Thyroid gland (tissue), 4 donors: ENCODE measurements around the gene NTN1. TPM values are rescaled to one million over a fixed set of nuclear protein-coding genes. Genes with fewer than 3 reads are reported as not detected.

ENCODE experiments used
- DNase-seq, 2 donors: peaks; one replicate each; pipeline ENCODE4 v3.0.0-alpha.2; 2019
- H3K27ac ChIP-seq, 3 donors: fragments of 200-600 bp; sonication (generic); 1 replicate in 2 of 3; 2 replicates in 1 of 3; pipeline ENCODE4 v1.5.1; 2016 to 2019; ENCODE audit warnings: mild to moderate bottlenecking in 1 of 3, moderate library complexity in 1 of 3
- H3K27me3 ChIP-seq: fragments of 200-600 bp; sonication (generic); one replicate; pipeline ENCODE4 v1.5.1; 2019
- H3K36me3 ChIP-seq, 2 donors: fragments of 200-600 bp; sonication (generic); one replicate each; pipeline ENCODE4 v1.5.1; 2016 to 2019
- H3K4me1 ChIP-seq, 2 donors: fragments of 200-600 bp; sonication (generic); one replicate each; pipeline ENCODE4 v1.5.1; 2017 to 2019
- H3K4me3 ChIP-seq, 3 donors: fragments of 200-600 bp; sonication (generic); replicated peaks in 1 of 3; 1 replicate in 2 of 3; 2 replicates in 1 of 3; pipeline ENCODE4 v1.5.1; 2016; ENCODE audit warnings: mild to moderate bottlenecking in 1 of 3
- H3K9me3 ChIP-seq: fragments of 200-600 bp; sonication (generic); one replicate; pipeline ENCODE4 v1.5.1; 2017
- CTCF ChIP-seq, 6 experiments: fragments of 200-600 bp in 3 of 6; fragments of 450-650 bp in 3 of 6; sonication (generic) in 3 of 6; IDR thresholded peaks; one replicate each; pipeline ENCODE4 v1.5.1; 2016 to 2019; ENCODE audit warnings: antibody characterized with exemption in 6 of 6, mild to moderate bottlenecking in 2 of 6, inconsistent platforms in 1 of 6, moderate library complexity in 1 of 6
- POLR2A ChIP-seq, 2 donors: fragments of 450-650 bp; IDR thresholded peaks; one replicate each; pipeline ENCODE4 v1.6.1; 2017; ENCODE audit warnings: antibody characterized with exemption in 2 of 2, mild to moderate bottlenecking in 2 of 2, moderate library complexity in 1 of 2
- WGBS, 2 donors: methylation state at CpG; one replicate each; pipeline ENCODE4 v1.1.5; 2017; 5-methylcytosine and 5-hydroxymethylcytosine counted together
- intact Hi-C: fragments of 100-400 bp; cut with DNase I; formaldehyde crosslinking; loops from one replicate; pipeline ENCODE4 v1.15.1; 2023
- total RNA-seq, 4 donors: library from RNA; depleted of rRNA; stranded (reverse); fragments of >200 nt; gene quantifications; one replicate each; pipeline ENCODE4 v1.2.3, GENCODE V29; 2016

NTN1 gene
- total RNA-seq, 4 donors from 2014 or later, result 4.1 to 9.2 (median 7.1) TPM

- 80 to 84% methylated on average over 7 to 8 of the region's 8 CpGs for WGBS, 2 donors
- Histone ChIP-seq H3K36me3 (no peaks in the 10 kb centered on the region), H3K27ac (no peak overlapping the region), H3K27me3 (no peaks in the 10 kb centered on the region), H3K4me3 (no peak overlapping the region), H3K9me3 (no peaks in the 10 kb centered on the region), H3K4me1 (peaks cover 6 to 7% of the 10 kb centered on the region in 2 donors)
- intact Hi-C loops, result no loop called here
- no peak for DNase-seq
- no peak for TF ChIP-seq POLR2A (IDR thresholded peaks at IDR 0.05)
Measured at GRCh38 chr17:9234389-9234945, 213.2 kb downstream of the NTN1 start.

DNA sequence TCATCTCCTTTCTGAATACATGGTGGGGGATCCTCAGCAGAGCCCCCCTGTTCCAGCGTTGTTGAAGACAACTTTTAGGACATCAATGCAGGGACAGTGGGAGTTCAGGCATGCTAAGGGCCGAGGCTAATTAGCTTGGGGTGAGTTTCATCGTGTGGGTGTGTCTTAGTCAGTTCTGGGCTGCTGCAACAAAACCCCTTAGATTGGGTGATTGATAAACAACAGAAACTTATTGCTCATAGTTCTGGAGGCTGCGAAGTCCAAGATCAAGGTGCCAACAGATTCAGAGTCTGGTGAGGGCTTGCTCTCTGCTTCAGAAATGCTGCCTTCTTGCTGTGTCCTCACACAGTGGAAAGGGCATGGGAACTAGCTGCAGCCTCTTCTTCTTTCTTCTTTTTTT, 214.0 kb downstream of the NTN1 start:
- Histone ChIP-seq H3K9me3 (no peaks in the 10 kb centered on the region), H3K27me3 (no peaks in the 10 kb centered on the region), H3K27ac (no peak overlapping the region), H3K4me1 (peaks cover 11 to 12% of the 10 kb centered on the region in 2 donors), H3K36me3 (no peaks in the 10 kb centered on the region), H3K4me3 (no peak overlapping the region)
- no peak for DNase-seq
- intact Hi-C loops, result no loop called here
- TF ChIP-seq CTCF (IDR thresholded peaks at IDR 0.05) (no peak), POLR2A (IDR thresholded peaks at IDR 0.05) (no peak)
- 89 to 94% methylated on average over 4 of the region's 4 CpGs for WGBS, 2 donors

DNA sequence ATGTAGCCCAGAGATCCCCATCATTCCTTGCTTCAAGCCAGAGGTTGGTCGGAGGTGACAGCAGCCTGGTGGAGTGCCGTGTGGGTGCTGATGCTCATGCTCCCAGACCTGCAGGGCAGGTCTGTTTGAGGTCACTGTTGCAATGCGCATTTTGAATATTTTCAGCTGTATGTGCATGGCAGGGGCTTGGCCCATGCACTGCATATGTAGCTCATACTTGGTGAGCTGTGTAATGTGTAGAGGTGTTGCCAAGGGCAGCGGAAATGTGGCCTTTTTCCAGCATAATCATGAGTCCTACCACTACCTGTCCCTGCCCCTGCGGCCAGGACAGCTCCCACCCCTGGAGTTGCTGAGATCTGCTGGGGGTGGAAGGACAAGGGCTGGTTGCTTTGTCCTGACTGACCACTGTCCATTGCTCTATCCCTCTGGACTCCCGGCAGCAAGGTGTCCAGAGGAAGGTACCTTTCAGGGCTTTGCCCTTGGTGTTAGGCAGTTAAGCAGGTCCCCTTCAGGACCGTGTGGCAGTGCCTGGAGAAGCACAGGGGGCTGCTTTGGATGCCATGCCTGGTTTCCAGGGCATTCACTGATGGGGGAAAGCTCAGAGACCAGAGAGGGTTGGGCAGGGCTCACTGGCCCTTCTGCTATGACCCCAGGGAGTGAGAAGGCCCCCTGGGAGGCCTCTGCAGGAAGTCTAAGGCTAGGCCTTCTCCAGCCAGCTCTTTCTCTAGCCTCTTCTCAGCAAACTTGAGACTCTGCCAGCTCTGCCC, 215.2 kb downstream of the NTN1 start:
- DNase-seq, result no peak
- TF ChIP-seq POLR2A (IDR thresholded peaks at IDR 0.05) (no peak), CTCF (IDR thresholded peaks at IDR 0.05) (no peak)
- Histone ChIP-seq H3K27me3 (no peaks in the 10 kb centered on the region), H3K27ac (no peak overlapping the region), H3K4me1 (peaks cover 17 to 21% of the 10 kb centered on the region in 2 donors), H3K36me3 (no peaks in the 10 kb centered on the region), H3K9me3 (no peaks in the 10 kb centered on the region), H3K4me3 (no peak overlapping the region)
- WGBS, 2 donors, result 86 to 100% methylated on average over 4 to 7 of the region's 7 CpGs
- intact Hi-C loops, result no loop called here

- H3K36me3 ChIP-seq, result no peaks in the 10 kb centered on the region
- H3K27me3 ChIP-seq, result no peaks in the 10 kb centered on the region
- no peaks in the 10 kb centered on the region for H3K9me3 ChIP-seq
- no peak overlapping the region for H3K27ac ChIP-seq
- DNase-seq, result no peak
- no peak overlapping the region for H3K4me3 ChIP-seq
- no peak for TF ChIP-seq CTCF (IDR thresholded peaks at IDR 0.05)
- WGBS, 2 donors, result 89 to 100% methylated on average over 3 of the region's 3 CpGs
- intact Hi-C loops, result no loop called here
- H3K4me1 ChIP-seq, result peaks cover 17 to 21% of the 10 kb centered on the region in 2 donors
Measured at GRCh38 chr17:9237053-9237410, 215.7 kb downstream of the NTN1 start.

GRCh38 chr17:9237661-9238301, 216.5 kb downstream of the NTN1 start:
- no peak overlapping the region for H3K27ac ChIP-seq
- intact Hi-C loops, result no loop called here
- no peaks in the 10 kb centered on the region for H3K36me3 ChIP-seq
- H3K9me3 ChIP-seq, result no peaks in the 10 kb centered on the region
- no peaks in the 10 kb centered on the region for H3K27me3 ChIP-seq
- peaks cover 17 to 21% of the 10 kb centered on the region in 2 donors for H3K4me1 ChIP-seq
- no peak overlapping the region for H3K4me3 ChIP-seq
- no peak for TF ChIP-seq POLR2A (IDR thresholded peaks at IDR 0.05)
- 80 to 89% methylated on average over 10 to 11 of the region's 13 CpGs for WGBS, 2 donors
- DNase-seq, result no peak
